Glomerular endothelial cell (primary cell): ENCODE results near the gene TXNDC11. TPM values are rescaled to one million over a fixed set of nuclear protein-coding genes. Genes with fewer than 3 reads are reported as not detected.

Experiments used
- DNase-seq: peaks from one replicate; pipeline ENCODE4 v3.0.0-alpha.2; 2011; ENCODE audit warnings: low read depth, low spot score; ENCODE audit errors: extremely low read depth
- total RNA-seq: library from RNA; depleted of rRNA; stranded (reverse); fragments of >200 nt; gene quantifications from 2 replicates; pipeline ENCODE4 v1.2.3, GENCODE V29; 2015

The TXNDC11 gene
- total RNA-seq, 1 donor from 2014 or later: 52.5 TPM

GRCh38 chr16:11721781-11722467 is 20.7 kb downstream of the TXNDC11 start:
- no peak for DNase-seq

GRCh38 chr16:11719762-11720161 is 22.9 kb downstream of the TXNDC11 start:
- no peak for DNase-seq

- no peak for DNase-seq
Measured at GRCh38 chr16:11719171-11719570, 23.5 kb downstream of the TXNDC11 start.

- DNase-seq: no peak
Measured at GRCh38 chr16:11717811-11718210, 24.8 kb downstream of the TXNDC11 start.

- DNase-seq: no peak
Measured at GRCh38 chr16:11716336-11716735, 26.3 kb downstream of the TXNDC11 start.

GRCh38 chr16:11715246-11715947 is 27.3 kb downstream of the TXNDC11 start:
- DNase-seq: no peak

GRCh38 chr16:11712122-11712521 is 30.5 kb downstream of the TXNDC11 start:
- no peak for DNase-seq

- DNase-seq: no peak
Measured at GRCh38 chr16:11711662-11712061, 31.0 kb downstream of the TXNDC11 start.

- no peak for DNase-seq
Measured at GRCh38 chr16:11708421-11708820, 34.2 kb downstream of the TXNDC11 start.

- DNase-seq: no peak
Measured at GRCh38 chr16:11707679-11708197, 34.9 kb downstream of the TXNDC11 start.

GRCh38 chr16:11706180-11706742 is 36.4 kb downstream of the TXNDC11 start:
- DNase-seq: no peak

- DNase-seq: no peak
Measured at GRCh38 chr16:11705311-11706025, 37.2 kb downstream of the TXNDC11 start.

GRCh38 chr16:11700264-11701029 is 42.2 kb downstream of the TXNDC11 start:
- no peak for DNase-seq

GRCh38 chr16:11699234-11699894 is 43.3 kb downstream of the TXNDC11 start:
- DNase-seq: no peak

- no peak for DNase-seq
Measured at GRCh38 chr16:11698271-11698689, 44.4 kb downstream of the TXNDC11 start.

GRCh38 chr16:11697319-11697718 is 45.3 kb downstream of the TXNDC11 start:
- DNase-seq: no peak

- no peak for DNase-seq
Measured at GRCh38 chr16:11696266-11697012, 46.2 kb downstream of the TXNDC11 start.

- no peak for DNase-seq
Measured at GRCh38 chr16:11692651-11693050, 50.0 kb downstream of the TXNDC11 start.

GRCh38 chr16:11692171-11692570 is 50.5 kb downstream of the TXNDC11 start:
- no peak for DNase-seq
